ENCODE measurements around the gene SLC7A14. TPM values are rescaled to one million over a fixed set of nuclear protein-coding genes. Genes with fewer than 3 reads are reported as not detected.

The SLC7A14 gene
- total and polyA plus RNA-seq, 8 donors: 0.09 to 1.9 (median 0.20) TPM

DNA sequence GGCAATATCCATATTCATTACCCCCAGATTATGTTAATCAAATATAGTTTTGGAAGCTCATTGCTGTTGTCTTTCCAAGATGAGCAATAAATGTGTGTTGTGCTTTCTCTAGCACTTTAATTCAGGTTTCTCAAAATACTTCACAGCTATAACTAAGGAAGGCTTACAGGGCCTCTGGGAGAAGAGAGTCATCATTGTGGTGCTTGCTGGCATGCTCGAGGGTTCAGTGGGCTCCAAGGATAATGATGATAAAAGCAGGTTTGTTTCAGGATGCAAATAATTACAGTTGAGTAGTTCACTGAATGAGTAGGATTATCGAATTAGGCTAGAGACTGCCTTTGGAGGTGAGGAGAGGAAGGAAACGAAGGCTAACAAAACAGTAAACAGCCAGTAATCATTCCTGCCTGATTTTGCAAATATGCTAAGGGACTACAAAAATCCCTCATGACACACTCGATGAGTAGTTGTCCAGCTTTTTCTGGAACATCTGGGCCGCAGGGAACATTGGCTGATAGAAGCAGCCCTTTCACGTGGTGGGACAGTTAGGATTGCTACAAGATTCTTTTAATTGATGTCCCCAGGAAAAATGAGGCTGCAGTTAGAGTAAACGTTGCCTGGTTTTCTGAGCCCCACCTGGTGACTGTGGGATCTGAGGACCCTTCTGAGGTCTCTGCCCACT lies 54.1 kb downstream of the SLC7A14 start:
- intact Hi-C loops (cut with DNase I): no loop called here
- no peaks in the 10 kb centered on the region for H3K27me3 ChIP-seq
- ATAC-seq: no peak
- H3K4me1 ChIP-seq: no peaks in the 10 kb centered on the region
- no peak overlapping the region for H3K27ac ChIP-seq
- H3K4me3 ChIP-seq: no peak overlapping the region
- no peaks in the 10 kb centered on the region for H3K9me3 ChIP-seq
- 46 to 48% methylated on average over 7 of the region's 7 CpGs for WGBS, 2 donors
- DNase-seq: no peak
- FAIRE-seq: no peak
- TF ChIP-seq, protein P1, sequence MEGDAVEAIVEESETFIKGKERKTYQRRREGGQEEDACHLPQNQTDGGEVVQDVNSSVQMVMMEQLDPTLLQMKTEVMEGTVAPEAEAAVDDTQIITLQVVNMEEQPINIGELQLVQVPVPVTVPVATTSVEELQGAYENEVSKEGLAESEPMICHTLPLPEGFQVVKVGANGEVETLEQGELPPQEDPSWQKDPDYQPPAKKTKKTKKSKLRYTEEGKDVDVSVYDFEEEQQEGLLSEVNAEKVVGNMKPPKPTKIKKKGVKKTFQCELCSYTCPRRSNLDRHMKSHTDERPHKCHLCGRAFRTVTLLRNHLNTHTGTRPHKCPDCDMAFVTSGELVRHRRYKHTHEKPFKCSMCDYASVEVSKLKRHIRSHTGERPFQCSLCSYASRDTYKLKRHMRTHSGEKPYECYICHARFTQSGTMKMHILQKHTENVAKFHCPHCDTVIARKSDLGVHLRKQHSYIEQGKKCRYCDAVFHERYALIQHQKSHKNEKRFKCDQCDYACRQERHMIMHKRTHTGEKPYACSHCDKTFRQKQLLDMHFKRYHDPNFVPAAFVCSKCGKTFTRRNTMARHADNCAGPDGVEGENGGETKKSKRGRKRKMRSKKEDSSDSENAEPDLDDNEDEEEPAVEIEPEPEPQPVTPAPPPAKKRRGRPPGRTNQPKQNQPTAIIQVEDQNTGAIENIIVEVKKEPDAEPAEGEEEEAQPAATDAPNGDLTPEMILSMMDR (IDR thresholded peaks at IDR 0.05): no peak
- no peaks in the 10 kb centered on the region for H3K36me3 ChIP-seq

DNA sequence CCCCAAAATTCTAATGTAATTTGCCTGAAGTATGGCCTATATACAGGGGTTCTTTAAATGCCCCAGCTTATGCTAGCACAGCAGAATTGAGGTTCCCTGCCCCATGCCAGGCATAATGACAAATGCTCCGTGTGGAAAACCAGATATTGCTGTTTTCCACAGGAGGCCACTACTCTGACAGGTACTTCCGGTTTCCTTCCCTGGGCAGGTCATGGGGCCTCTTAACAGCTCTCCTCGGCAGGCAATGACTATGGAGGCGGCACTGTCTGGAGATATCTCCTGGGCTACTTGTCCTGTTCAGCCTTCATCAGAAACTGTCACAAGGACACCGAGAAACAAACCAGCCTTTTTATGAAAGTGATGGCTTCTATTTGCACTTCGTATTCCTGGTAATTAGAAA lies 54.8 kb downstream of the SLC7A14 start:
- Histone ChIP-seq H3K36me3 (no peaks in the 10 kb centered on the region), H3K4me3 (no peak overlapping the region), H3K27me3 (no peaks in the 10 kb centered on the region), H3K9me3 (no peaks in the 10 kb centered on the region), H3K27ac (no peak overlapping the region), H3K4me1 (no peaks in the 10 kb centered on the region)
- FAIRE-seq: no peak
- intact Hi-C loops (cut with DNase I): no loop called here
- no peak for DNase-seq
- TF ChIP-seq, protein P1 (IDR thresholded peaks at IDR 0.05): no peak
- ATAC-seq: no peak
- WGBS, 2 donors: 65 to 70% methylated on average over 6 of the region's 6 CpGs

DNA sequence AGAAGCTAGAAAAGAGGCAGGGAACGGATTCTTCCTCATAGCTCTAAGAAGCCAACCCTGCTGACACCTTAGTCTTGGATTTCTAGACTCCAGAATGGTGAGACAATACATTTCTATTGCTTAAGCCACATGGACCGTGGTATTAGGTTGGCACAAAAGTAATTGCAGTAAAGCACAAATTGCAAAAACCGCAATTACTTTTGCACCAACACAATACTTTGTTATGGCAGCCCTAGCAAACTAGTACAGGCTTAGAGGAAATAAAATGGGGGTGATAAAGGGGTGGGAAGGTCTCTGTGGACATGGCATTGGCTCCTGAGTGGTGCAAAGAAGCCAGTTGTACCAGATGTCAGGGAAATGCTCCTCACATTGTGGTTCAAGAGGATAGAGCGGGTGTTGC lies 56.0 kb downstream of the SLC7A14 start:
- no peaks in the 10 kb centered on the region for H3K9me3 ChIP-seq
- H3K27ac ChIP-seq: no peak overlapping the region
- H3K4me3 ChIP-seq: no peak overlapping the region
- no peak for FAIRE-seq
- no peaks in the 10 kb centered on the region for H3K4me1 ChIP-seq
- no peaks in the 10 kb centered on the region for H3K36me3 ChIP-seq
- ATAC-seq: no peak
- no peaks in the 10 kb centered on the region for H3K27me3 ChIP-seq
- WGBS, 2 donors: 81 to 88% methylated on average over 4 of the region's 4 CpGs
- TF ChIP-seq, protein P1 (IDR thresholded peaks at IDR 0.05): no peak
- intact Hi-C loops (cut with DNase I): no loop called here
- DNase-seq: no peak

DNA sequence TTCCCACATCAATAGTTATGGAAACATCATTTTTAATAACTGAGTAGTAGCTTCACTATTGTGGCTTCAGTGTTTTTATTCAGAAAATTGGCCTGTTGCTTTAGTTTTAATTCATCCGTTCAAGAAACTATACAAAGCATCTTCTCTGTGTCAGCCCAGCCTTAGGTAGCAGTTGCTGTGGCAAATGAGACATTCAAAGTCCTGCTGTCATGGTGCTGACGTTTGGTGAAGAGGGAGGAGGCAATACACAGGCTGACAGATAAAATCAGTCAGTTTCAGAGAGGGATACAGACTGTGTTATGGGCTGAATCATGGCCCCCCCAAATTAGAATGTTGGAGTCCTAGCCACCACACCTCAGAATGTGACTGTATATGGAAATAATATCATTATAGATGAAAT lies 56.5 kb downstream of the SLC7A14 start:
- Histone ChIP-seq H3K27ac (no peak overlapping the region), H3K4me1 (no peaks in the 10 kb centered on the region), H3K4me3 (no peak overlapping the region), H3K36me3 (no peaks in the 10 kb centered on the region), H3K27me3 (no peaks in the 10 kb centered on the region), H3K9me3 (no peaks in the 10 kb centered on the region)
- no peak for FAIRE-seq
- intact Hi-C loops (cut with DNase I): no loop called here
- no peak for ATAC-seq
- TF ChIP-seq, protein P1 (IDR thresholded peaks at IDR 0.05): no peak
- WGBS, 2 donors: 44 to 52% methylated on average over 2 of the region's 2 CpGs
- no peak for DNase-seq

DNA sequence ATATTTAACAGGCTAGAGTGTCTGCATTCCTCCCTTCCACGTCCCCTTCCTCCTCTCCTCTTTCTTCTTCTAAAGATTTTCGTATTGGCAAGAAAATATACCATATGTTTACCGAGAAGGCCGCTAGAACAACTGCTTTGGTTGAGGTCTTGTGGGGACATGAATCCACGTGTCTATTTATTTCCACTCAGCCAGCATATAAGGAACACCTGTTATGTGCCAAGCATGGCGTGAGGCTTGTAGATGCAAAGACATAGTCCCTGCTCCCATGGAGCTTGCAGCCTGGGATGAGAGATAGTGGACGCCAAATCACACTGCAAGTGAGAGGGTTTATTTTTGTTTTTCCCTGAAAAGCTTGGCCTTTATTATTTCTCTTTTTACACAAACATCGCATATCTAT lies 57.1 kb downstream of the SLC7A14 start:
- no peak for DNase-seq
- intact Hi-C loops (cut with DNase I): no loop called here
- no peak for FAIRE-seq

More for the DNA sequence above, 57.1 kb downstream of the SLC7A14 start:
- Histone ChIP-seq H3K4me3 (no peak overlapping the region), H3K4me1 (no peaks in the 10 kb centered on the region), H3K36me3 (no peaks in the 10 kb centered on the region), H3K9me3 (no peaks in the 10 kb centered on the region), H3K27me3 (no peaks in the 10 kb centered on the region), H3K27ac (no peak overlapping the region)
- TF ChIP-seq, protein P1 (IDR thresholded peaks at IDR 0.05): no peak
- WGBS, 2 donors: 64 to 70% methylated on average over 8 of the region's 8 CpGs
- no peak for ATAC-seq

All from pancreas (tissue), 10 donors.